ENCODE data around the gene BCAS3. TPM values are rescaled to one million over a fixed set of nuclear protein-coding genes. Genes with fewer than 3 reads are reported as not detected.

Gene BCAS3
- total RNA-seq, 1 experiment from 2014 or later: 26.3 TPM

DNA sequence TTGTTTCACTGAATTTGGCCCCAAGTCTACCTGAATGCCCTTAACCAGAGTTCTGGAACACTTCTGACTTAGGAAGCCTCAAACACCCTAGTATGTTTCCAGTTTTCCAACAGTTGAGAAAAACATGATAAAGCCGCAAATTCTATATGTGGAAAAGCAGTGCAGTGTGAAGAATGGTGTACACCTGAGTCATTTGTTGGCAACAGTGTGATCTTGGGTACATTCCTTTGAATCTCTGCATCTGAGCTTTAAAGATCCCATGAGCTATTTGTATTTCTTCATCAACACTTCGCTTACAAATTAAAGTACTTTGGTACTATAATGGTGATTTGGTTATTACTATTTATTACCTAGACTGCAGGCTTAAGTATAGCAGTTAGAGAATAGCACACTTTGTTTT, 628.4 kb downstream of the BCAS3 start:
- Histone ChIP-seq H3K9ac (ENCODE audit: low read length) (no peak overlapping the region), H3K36me3 (ENCODE audit: control insufficient read depth in 1 of 2, insufficient read depth in 2 of 2, low read length in 2 of 2) (no peaks in the 10 kb centered on the region), H3K4me3 (replicated peaks in 1 of 2; ENCODE audit: low read depth in 1 of 2, low read length in 2 of 2) (no peak overlapping the region), H3K9me2 (ENCODE audit: insufficient read depth) (no peaks in the 10 kb centered on the region), H3K9me3 (ENCODE audit: control insufficient read depth in 1 of 2, insufficient read depth in 1 of 2, low read depth in 1 of 2, low read length in 2 of 2) (no peaks in the 10 kb centered on the region), H3K4me2 (ENCODE audit: low read length) (no peak overlapping the region), H3K27me3 (ENCODE audit: insufficient read depth, low read length) (no peaks in the 10 kb centered on the region), H4K20me1 (ENCODE audit: insufficient read depth) (no peaks in the 10 kb centered on the region), H3K79me2 (ENCODE audit: insufficient read depth, low read length) (no peaks in the 10 kb centered on the region), H3K27ac (ENCODE audit: low read depth, low read length) (no peak overlapping the region), H2AFZ (ENCODE audit: low read depth, low read length, poor library complexity, severe bottlenecking) (no peak overlapping the region), H3K4me1 (ENCODE audit: control insufficient read depth in 1 of 2, insufficient read depth in 2 of 2, low read length in 2 of 2) (no peaks in the 10 kb centered on the region)
- no TSS peak for BruUV-seq (replicated peaks)
- intact Hi-C loops (cut with micrococcal nuclease): no loop called here
- TF ChIP-seq, protein P1, sequence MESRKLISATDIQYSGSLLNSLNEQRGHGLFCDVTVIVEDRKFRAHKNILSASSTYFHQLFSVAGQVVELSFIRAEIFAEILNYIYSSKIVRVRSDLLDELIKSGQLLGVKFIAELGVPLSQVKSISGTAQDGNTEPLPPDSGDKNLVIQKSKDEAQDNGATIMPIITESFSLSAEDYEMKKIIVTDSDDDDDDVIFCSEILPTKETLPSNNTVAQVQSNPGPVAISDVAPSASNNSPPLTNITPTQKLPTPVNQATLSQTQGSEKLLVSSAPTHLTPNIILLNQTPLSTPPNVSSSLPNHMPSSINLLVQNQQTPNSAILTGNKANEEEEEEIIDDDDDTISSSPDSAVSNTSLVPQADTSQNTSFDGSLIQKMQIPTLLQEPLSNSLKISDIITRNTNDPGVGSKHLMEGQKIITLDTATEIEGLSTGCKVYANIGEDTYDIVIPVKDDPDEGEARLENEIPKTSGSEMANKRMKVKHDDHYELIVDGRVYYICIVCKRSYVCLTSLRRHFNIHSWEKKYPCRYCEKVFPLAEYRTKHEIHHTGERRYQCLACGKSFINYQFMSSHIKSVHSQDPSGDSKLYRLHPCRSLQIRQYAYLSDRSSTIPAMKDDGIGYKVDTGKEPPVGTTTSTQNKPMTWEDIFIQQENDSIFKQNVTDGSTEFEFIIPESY (IDR thresholded peaks at IDR 0.05; ENCODE audit: extremely low read depth, insufficient replicate concordance, low read length): no peak
- no peak for TF ChIP-seq YY1 (IDR thresholded peaks at IDR 0.05; ENCODE audit: extremely low read depth, insufficient replicate concordance, low read depth, low read length)
- TF ChIP-seq SP1 (IDR thresholded peaks at IDR 0.05; ENCODE audit: low read depth): no peak
- RAD21 ChIA-PET (ENCODE audit: low non-redundant PET in 1 of 2, low total read pairs in 2 of 2, uncharacterized antibody in 2 of 2, unreplicated experiment in 2 of 2): no interaction called here
- DNase-seq (ENCODE audit: low read depth, low spot score) (no peak), ATAC-seq (no peak)
- POLR2A ChIA-PET: no interaction called here
- CTCF ChIA-PET: no interaction called here

DNA sequence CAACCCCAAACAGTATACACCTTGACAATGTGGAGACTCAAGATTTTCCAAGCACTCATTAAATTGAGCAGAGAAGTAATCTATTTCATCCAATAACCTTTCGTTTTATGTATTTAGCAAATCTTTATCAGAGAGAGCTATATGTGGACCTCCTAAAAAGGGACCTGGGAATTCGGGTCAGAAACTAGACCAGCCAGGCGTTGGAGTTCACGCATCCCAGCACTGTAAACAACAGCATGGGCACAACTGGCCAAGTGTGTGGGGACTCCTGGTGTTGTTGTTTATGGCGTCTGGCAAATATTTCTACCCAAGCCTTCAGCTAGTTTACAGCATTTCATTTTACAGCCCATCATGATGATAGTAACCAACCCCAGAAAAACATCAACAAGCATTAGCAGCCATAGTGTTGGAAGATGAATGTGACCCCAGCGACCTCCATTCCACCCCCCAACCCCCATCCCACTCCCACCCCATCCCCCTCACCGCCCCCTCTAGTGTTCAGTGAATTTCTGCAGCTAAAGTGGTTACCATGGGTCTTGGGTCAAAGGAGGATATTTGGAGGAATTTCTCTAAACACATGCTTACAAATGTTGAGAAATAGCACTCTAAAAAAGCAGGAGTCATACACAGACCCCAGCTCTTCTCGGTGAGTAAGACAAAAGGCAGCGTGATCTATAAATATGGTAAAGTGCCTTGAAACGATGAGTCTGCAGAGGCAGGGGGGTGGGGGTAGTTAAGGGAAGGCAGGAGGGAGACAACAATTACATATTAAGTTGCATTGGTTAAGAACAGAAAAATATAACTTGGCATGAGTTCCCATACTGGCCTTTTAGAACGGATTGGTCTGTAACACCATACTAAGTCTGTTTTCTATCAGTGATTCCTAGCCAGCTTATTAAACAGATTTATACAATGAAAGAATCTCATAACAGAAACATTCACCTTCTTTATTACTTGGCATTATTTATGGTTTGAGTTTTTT, 630.5 kb downstream of the BCAS3 start:
- intact Hi-C loops (cut with micrococcal nuclease): no loop called here
- Histone ChIP-seq H3K27me3 (ENCODE audit: insufficient read depth, low read length) (no peaks in the 10 kb centered on the region), H3K4me3 (replicated peaks in 1 of 2; ENCODE audit: low read depth in 1 of 2, low read length in 2 of 2) (no peak overlapping the region), H3K9me2 (ENCODE audit: insufficient read depth) (no peaks in the 10 kb centered on the region), H3K27ac (ENCODE audit: low read depth, low read length) (no peak overlapping the region), H3K9me3 (ENCODE audit: control insufficient read depth in 1 of 2, insufficient read depth in 1 of 2, low read depth in 1 of 2, low read length in 2 of 2) (no peaks in the 10 kb centered on the region), H3K4me1 (ENCODE audit: control insufficient read depth in 1 of 2, insufficient read depth in 2 of 2, low read length in 2 of 2) (no peaks in the 10 kb centered on the region), H4K20me1 (ENCODE audit: insufficient read depth) (no peaks in the 10 kb centered on the region), H2AFZ (ENCODE audit: low read depth, low read length, poor library complexity, severe bottlenecking) (no peak overlapping the region), H3K9ac (ENCODE audit: low read length) (no peak overlapping the region), H3K4me2 (ENCODE audit: low read length) (no peak overlapping the region), H3K36me3 (ENCODE audit: control insufficient read depth in 1 of 2, insufficient read depth in 2 of 2, low read length in 2 of 2) (no peaks in the 10 kb centered on the region), H3K79me2 (ENCODE audit: insufficient read depth, low read length) (no peaks in the 10 kb centered on the region)
- ChIA-PET RAD21 (ENCODE audit: low non-redundant PET in 1 of 2, low total read pairs in 2 of 2, uncharacterized antibody in 2 of 2, unreplicated experiment in 2 of 2) (no interaction called here), CTCF (no interaction called here), POLR2A (no interaction called here)
- TF ChIP-seq EZH2phosphoT487 (IDR thresholded peaks at IDR 0.05; ENCODE audit: borderline replicate concordance) (no peak), SP1 (IDR thresholded peaks at IDR 0.05; ENCODE audit: low read depth) (no peak), POLR2AphosphoS5 (IDR thresholded peaks at IDR 0.05; ENCODE audit: low read depth, low read length) (no peak), EZH2 (IDR thresholded peaks at IDR 0.05) (no peak), SIN3A (IDR thresholded peaks at IDR 0.05; ENCODE audit: low read depth) (no peak), CBX3 (IDR thresholded peaks at IDR 0.05; ENCODE audit: low read depth) (no peak)
- TF ChIP-seq, protein P2, sequence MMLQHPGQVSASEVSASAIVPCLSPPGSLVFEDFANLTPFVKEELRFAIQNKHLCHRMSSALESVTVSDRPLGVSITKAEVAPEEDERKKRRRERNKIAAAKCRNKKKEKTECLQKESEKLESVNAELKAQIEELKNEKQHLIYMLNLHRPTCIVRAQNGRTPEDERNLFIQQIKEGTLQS (IDR thresholded peaks at IDR 0.05): no peak
- no peak for DNase-seq (ENCODE audit: low read depth, low spot score)
- no peak for ATAC-seq
- BruUV-seq (replicated peaks): no TSS peak

All from HCT116 (cell line).